ENCODE results near the gene TANC1.

TANC1 gene

DNA sequence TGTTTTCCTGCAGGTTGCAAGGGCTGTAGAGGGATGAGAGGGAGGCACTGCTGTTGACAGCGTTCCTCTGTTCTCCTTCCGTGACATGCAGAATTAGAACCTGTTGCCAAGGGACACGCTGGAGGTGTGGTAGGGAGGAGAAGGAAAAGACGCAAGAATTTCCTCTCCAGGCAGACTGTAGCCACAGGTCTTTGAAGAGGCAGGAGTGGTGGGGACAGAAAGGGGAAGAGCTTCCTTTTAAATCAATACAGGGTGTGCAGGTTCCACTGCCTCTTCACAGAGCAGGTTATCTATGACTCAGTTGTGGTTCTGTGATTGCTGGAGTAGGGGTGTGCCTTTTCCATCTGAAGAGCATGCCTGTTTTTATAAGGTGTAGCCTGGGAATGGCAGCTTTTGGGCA is 185.0 kb downstream of the TANC1 start:
- in situ Hi-C loops (cut with MboI; ENCODE audit: low sequenced_read_pairs) = no loop called here

DNA sequence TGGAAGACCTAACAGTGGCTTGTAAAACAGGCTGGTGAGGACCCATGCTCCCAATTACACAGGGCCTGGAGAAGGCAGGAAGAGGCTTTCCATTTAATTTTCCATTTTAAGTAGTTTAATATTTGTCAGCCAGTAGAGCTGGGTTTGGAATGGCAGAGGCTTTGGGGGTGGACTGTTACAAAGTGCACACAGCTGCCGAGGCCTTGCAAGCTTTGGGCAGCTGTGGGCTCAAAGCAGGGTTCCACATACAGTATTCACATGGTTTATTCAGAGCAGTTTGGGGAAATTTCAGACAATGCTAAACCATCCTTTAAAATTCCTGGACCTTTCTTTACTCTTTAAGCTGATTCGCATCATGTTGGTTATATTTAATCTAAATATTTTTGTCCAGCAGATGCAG is 185.5 kb downstream of the TANC1 start:
- in situ Hi-C loops (cut with MboI; ENCODE audit: low sequenced_read_pairs) = no loop called here

GRCh38 chr2:159154366-159154765 is 185.9 kb downstream of the TANC1 start:
- in situ Hi-C loops (cut with MboI; ENCODE audit: low sequenced_read_pairs) = no loop called here

DNA sequence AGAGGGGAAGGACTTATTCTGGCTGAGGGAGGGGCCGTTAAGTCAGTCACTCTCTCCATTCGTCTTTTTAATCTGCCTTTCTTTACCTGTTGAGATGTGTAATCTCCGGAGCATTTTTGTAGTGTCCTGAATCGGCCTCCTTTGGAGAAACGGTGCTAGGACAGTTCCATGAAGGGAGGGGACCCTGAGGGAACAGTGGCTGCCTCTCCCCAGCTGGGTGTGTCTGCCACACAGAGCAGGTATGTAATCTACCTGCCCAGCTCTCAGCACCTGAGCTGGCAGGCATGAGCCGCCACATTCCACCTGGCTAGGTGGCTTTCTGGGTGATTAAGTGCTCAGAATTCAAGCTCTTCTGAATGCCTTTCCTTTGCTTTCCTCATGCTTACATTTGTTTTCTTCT is 186.9 kb downstream of the TANC1 start:
- in situ Hi-C loops (cut with MboI; ENCODE audit: low sequenced_read_pairs) = no loop called here

DNA sequence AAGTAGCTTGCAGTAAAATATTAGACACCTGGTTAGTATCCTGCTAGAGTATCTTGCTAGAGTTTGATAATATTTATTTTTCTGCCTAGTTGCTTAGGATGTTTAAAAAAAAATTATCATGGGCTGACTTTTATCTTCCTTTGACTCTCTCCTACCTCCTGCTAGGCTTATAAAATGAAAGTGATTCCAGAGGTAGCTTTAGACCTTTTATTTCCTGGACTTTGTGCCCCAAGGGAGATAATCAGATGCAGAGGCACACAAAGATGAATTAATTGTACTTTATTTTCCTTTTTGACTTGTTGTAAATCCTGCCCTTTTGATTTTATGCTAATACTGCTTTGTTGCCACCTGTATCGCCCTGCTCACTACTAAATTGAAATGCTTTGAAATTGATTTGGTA is 187.4 kb downstream of the TANC1 start:
- in situ Hi-C loops (cut with MboI; ENCODE audit: low sequenced_read_pairs) = no loop called here

DNA sequence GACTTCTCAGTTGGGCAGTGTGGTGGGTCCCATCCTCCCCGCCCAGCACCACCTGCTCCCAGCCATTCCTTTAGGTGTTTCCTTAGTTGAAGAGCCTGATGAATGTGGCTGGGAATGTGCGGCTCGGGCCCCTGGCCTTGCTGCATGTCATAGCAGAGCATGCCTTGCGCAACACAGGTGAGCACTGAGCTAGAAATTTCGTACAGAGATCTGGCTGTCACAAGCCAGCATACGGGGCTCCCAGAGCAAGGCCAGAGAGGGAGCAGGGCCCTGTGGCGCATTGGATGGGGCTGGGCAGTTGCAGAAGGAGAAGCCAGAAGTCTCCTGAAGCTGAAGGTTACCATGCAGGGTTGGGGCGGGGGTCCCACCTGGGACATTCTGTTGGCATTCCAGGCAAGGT is 188.4 kb downstream of the TANC1 start:
- in situ Hi-C loops (cut with MboI; ENCODE audit: low sequenced_read_pairs) = no loop called here

GRCh38 chr2:159157361-159158209 is 189.1 kb downstream of the TANC1 start:
- in situ Hi-C loops (cut with MboI; ENCODE audit: low sequenced_read_pairs) = no loop called here

DNA sequence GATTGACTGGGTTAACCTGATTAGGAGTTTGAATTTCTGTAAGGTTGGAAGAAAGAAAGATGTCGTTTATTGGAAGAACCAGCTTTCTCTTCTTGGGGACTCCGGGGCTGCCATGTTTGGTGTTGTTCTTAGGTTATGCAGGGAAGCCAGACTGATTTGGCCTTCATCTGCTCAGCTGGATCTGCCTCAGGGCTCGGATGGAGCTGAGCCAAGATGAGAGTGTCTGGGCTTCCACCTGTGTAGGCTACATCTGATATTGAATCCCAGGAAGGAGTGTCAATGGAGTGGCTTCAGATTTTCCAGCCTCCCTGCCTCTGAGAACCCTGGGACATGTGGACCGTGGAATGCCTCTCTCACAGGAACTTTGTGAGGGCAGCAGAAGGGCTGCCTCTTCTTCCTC is 192.0 kb downstream of the TANC1 start:
- in situ Hi-C loops (cut with MboI; ENCODE audit: low sequenced_read_pairs) = no loop called here

- in situ Hi-C loops (cut with MboI; ENCODE audit: low sequenced_read_pairs) = no loop called here
These were observed 192.5 kb downstream of the TANC1 start for GRCh38 chr2:159160954-159161353.

GRCh38 chr2:159163930-159164329 is 195.5 kb downstream of the TANC1 start:
- in situ Hi-C loops (cut with MboI; ENCODE audit: low sequenced_read_pairs) = no loop called here

DNA sequence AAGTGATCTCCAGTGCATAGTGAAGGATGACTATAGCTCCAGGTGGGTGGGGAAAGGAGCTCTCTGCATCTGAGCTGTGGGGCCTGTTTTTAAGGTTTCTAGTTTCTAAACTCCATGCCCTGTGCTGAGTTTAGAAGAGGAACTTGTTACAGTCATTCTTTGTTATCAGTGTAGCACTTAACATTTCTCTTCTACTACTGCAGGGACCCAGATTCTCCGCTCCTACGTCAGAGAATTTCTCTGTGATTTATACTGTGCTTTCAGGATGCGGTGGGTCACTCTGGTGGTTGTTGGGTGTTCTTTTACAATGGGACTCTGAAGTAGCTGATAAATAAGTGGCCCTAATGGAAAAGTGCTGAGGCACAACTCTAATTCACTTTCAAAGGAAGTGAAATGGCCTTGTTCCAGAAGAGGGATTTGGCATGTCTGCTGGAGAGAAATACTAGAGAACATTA is 196.0 kb downstream of the TANC1 start:
- in situ Hi-C loops (cut with MboI; ENCODE audit: low sequenced_read_pairs) = no loop called here

- in situ Hi-C loops (cut with MboI; ENCODE audit: low sequenced_read_pairs) = no loop called here
These were observed 196.6 kb downstream of the TANC1 start for GRCh38 chr2:159165048-159165447.

GRCh38 chr2:159168707-159169106 is 200.3 kb downstream of the TANC1 start:
- in situ Hi-C loops (cut with MboI; ENCODE audit: low sequenced_read_pairs) = no loop called here

- in situ Hi-C loops (cut with MboI; ENCODE audit: low sequenced_read_pairs) = no loop called here
These were observed 200.7 kb downstream of the TANC1 start for GRCh38 chr2:159169187-159169586.

DNA sequence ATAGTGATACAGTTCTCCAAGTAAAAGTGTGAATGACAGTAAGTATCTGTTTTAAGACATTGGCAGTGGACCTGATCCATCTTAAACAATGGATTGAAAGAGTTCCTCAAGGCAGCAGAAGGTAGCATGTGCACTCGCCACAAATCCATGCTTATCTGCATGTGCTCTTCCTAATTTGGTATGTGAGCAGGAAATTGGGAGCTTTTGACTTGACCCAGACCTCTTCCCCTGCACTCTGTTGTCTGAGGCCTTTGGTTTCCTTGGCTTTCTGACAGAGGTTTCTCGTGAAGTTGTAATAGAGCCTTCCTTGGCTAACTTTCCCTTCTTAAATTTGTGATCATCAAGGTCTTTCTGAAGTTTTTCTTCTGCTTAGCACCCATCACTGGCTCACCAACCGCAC is 204.0 kb downstream of the TANC1 start:
- in situ Hi-C loops (cut with MboI; ENCODE audit: low sequenced_read_pairs) = no loop called here

DNA sequence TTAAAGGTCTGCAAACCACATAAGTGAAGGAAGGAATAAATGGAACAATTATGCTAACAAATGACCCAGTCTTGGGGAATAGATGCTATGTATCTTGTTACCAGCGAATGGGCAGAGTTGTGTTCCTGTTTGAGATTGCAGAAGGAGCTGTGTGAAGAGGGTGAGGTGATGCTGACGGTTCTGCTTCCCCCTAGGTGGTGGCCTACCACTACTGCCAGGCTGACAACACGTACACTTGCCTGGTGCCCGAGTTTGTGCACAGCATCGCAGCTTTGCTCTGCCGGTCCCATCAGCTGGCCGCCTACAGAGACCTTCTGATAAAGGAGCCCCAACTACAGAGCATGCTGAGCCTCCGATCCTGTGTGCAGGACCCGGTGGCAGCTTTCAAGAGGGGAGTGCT is 206.3 kb downstream of the TANC1 start:
- in situ Hi-C loops (cut with MboI; ENCODE audit: low sequenced_read_pairs) = no loop called here

GRCh38 chr2:159175182-159175581 is 206.7 kb downstream of the TANC1 start:
- in situ Hi-C loops (cut with MboI; ENCODE audit: low sequenced_read_pairs) = no loop called here

DNA sequence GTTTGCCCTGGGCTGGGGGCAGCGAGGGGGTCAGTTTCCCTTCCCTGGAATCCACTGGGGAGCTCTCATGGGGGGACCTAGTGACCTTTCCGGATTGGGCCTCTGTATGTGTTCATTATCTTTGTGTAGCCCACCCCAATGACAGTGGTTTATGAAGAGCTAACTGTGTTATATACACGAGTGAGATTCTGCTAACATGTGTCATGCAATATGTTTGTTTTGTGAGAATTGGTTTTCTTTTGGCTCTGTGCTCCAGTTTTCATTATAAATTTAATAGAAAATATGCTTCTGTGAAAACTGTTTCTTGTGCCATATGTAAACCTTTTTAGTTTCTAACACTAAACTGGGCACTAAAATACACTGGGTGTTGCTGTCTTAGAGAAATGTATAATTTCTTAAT is 207.5 kb downstream of the TANC1 start:
- in situ Hi-C loops (cut with MboI; ENCODE audit: low sequenced_read_pairs) = no loop called here

DNA sequence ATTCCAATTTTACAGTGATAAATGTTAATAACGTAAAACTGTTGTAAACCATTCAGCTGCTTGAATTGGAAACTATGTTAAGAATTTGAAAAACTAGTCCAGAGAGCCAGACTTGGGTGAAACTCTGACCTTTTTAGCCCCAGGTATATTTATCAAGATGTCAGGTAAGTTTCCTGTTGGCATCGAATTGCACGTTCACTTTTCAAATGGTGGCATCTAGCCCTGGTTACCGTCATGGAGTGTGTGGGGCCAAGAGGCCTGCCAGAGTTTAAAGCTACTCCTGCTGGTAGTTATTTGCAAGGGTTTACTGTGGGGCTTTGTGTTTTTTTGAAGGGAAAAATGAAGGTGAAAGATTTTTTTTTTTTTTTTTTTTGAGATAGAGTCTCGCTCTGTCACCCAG is 208.1 kb downstream of the TANC1 start:
- in situ Hi-C loops (cut with MboI; ENCODE audit: low sequenced_read_pairs) = no loop called here

DNA sequence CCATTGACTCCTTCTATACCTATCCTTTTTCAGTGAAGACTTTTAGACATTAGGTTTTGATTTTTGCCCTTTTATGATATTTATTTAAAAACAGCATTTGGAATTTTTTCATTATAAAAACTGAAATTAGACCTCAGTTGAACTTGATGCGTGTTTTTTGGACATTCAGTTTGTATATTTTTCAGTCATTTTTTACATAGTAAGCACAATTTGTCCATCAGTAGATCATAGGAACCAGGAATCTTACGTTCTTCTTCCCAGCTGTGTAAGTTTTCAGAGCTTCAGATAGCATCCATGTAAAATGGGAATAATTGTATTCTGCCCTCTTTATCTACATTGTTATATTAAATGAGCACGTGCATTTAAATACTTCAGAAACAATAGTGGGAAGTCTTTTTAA is 208.9 kb downstream of the TANC1 start:
- in situ Hi-C loops (cut with MboI; ENCODE audit: low sequenced_read_pairs) = no loop called here

DNA sequence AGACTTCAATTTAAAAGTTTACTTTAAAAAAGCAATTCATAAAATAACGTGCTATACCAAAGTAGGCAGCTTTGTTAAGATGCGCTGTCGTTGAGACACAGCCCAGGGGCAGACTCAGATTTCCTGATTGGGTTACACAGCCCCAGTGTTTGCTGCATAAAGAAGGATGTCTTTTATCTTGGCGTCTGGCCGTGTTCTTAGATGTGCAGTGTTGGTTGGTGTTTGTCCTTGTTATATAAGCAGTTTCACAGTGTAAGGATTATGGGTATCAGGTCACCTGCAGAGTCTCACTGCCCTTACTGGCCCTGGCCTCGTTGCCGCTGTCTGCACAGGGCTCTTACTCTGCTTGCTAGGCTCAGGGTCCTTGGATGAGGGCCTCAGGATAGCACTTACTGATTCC is 209.5 kb downstream of the TANC1 start:
- in situ Hi-C loops (cut with MboI; ENCODE audit: low sequenced_read_pairs) = no loop called here

GRCh38 chr2:159179096-159179495 is 210.7 kb downstream of the TANC1 start:
- in situ Hi-C loops (cut with MboI; ENCODE audit: low sequenced_read_pairs) = no loop called here

- in situ Hi-C loops (cut with MboI; ENCODE audit: low sequenced_read_pairs) = no loop called here
These were observed 211.3 kb downstream of the TANC1 start for GRCh38 chr2:159179696-159180095.
